NCI-H1436 treated with DMSO at 0.1 percent for 48 hours (cell line): ENCODE data around the gene CACNA2D3.

Experiments used
- DNase-seq: peaks from one replicate; lab custom pipeline; 2025; lab: John Stamatoyannopoulos, UW

The CACNA2D3 gene

GRCh38 chr3:54745843-54746242 lies 623.5 kb downstream of the CACNA2D3 start:
- no peak for DNase-seq

DNA sequence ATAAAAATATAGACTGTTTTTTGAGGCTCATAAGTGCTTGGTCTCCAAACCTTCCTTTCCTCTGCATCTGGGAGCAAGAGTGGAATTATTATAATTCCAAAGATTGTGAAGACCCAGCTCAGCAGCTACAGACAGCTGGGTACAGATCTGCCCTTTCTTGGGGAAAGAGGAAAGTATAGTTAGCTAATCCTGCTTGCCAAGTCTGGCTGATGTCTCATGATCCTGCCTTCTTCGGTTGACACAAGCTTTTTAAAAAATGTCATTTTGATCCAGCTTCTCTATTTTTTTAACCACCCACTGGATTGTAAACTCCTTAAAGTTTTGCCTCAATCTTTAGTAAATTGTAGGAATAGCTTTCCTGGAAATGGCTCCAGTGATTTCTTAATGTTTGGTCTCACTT lies 624.4 kb downstream of the CACNA2D3 start:
- DNase-seq: no peak

DNA sequence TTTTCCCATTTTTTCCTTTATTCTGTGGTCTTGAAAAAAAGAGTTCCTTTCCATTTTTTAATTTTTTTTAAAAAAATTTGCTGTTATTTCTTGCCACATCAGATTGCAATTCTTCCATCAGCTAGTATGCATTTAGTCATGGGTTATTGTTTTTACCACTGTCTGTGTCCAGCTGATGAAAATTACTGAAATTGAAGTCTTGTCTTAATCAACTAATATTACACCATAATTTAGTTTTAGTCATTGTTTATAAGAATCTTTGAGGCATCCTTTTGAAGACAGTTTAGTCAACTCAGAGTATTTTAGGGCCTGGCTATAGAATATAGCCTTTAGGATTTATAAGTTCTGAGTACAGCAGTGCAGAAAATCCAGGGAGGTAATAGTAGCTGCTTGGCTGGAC lies 633.4 kb downstream of the CACNA2D3 start:
- no peak for DNase-seq

GRCh38 chr3:54756330-54756731 lies 634.0 kb downstream of the CACNA2D3 start:
- DNase-seq: no peak

GRCh38 chr3:54758461-54758860 lies 636.1 kb downstream of the CACNA2D3 start:
- DNase-seq: no peak

- DNase-seq: no peak
Observed at GRCh38 chr3:54759166-54759565, 636.8 kb downstream of the CACNA2D3 start.

DNA sequence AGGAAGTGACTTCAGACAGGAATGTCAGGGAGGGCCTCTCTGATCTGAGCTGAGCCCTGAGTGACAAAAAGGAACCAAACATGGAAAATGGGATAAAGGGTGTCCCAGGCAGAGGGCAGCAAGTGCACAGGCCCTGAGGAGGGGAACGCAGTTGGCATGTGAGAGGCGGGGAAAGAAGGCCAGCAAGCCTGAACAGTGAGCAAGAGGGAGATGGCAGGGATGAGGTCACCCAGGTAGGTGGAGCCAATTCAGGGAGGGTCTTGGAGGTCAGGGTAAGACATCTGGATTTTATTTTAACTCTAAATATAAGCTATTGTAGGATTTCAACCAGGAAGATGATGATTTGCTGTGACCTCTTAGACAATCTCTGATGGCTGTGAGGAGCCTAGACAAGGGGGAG lies 637.8 kb downstream of the CACNA2D3 start:
- DNase-seq: no peak

DNA sequence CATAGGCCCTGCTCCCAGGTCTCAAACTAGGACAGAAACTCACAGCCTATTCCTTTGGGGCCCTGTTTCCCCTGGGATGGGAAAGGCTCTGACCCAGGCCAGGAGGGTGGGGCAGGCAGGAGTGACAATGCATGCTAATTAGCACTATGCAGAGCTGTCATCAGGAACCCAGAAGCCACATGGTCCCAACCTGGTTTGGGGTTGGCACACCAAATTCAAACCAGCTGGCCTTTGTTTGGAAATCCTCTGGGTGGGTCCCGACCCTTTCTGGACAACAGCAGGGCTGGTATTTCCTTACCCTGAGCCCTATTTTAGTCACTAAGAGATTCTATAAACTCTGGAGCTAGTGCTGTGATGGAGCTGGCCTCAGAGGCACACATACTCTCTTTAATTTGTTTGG lies 639.3 kb downstream of the CACNA2D3 start:
- no peak for DNase-seq

DNA sequence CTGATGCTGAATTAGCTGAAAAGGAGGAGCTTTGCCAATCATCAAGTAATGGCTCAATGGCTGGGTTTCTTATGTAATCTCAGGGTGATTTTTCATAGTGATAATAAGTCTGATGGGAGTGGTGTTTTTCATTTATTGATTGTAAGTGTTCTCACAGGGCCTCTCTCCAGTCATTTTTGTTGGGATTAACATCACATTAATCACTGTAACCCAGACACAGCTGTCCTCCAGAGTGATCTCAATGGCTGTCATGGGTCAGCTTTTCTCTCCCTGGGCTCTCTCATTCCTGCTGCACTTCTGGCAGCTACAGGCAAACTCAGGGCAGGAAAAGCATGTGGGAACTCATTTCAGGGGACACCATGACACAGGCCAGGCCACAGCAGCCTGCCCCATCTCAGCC lies 642.6 kb downstream of the CACNA2D3 start:
- no peak for DNase-seq

DNA sequence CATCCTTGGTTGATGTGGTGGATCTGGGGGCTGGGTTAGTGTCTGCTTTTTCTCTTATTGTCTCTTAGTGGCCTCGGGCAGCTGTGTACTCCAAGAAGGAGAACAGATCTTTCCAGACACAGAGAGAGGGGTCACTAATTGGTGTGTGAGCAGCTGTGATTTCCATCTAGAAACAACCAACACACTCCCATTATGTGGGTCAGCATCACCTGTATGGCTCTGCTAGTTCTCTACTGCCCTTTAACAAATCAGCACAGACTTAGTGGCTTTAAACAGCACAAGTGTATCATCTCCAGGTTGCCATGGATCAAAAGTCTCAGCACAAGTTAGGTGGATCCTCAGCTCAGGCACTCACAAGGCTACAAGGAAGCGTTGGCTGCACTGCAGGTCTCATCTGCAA lies 648.7 kb downstream of the CACNA2D3 start:
- DNase-seq: no peak

DNA sequence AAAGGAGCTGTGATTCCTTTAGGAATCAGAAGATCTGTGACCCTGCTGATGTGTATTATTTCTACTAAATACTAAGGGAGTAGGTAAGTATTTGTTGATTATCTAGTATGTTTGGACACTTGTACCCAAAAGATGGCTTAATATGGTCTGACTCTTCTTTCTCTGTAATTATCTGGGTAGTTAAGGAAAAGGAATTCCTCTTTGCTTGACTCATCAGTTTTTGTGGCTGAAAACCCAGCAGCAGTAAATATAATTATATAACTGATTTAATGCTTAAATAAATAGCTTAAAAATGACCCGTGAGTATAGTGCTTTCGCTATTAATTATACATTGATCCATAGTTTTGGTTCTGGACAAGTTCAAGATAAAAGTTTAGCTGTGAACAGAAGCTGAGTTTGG lies 649.7 kb downstream of the CACNA2D3 start:
- DNase-seq: no peak

DNA sequence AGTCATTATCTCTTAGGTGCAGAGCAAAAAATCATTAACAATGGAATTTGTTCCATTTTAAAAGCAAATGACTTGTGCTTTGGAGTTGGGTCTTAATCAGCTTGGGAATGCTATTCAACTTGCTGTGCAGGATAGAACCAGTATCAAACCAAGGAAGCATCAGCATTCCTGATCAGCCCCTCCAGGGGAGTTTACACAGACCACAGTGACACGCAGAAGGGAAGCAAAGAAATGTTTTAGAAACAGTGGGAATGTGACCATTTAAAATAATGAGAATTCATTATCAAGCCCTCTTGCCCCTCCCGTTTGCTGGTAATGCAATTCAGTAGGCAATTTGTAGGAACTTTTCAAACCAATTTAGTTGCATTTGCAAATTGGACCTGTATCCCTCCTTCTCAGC lies 650.4 kb downstream of the CACNA2D3 start:
- no peak for DNase-seq

DNA sequence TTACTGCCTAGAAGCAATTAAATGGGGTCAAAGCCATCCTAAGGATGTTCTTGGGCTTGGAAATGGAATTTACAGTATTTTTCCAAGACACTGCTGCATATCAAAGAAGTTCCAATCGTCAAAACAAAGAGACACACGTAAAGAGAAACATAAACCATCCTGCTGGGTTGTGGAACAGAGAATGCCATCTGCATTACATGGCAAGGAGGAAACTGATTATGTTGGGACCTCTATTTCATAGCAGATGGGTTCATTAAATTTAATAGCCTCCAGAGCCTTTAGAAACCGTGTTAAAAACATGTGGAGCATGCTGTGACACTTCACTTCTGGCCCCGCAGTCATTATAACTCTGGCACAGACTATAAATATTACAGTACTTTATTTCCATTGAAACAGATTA lies 650.9 kb downstream of the CACNA2D3 start:
- no peak for DNase-seq

- DNase-seq: no peak
Observed at GRCh38 chr3:54776601-54777000, 654.2 kb downstream of the CACNA2D3 start.

- DNase-seq: no peak
Observed at GRCh38 chr3:54777141-54777540, 654.8 kb downstream of the CACNA2D3 start.

GRCh38 chr3:54780336-54780735 lies 658.0 kb downstream of the CACNA2D3 start:
- no peak for DNase-seq

DNA sequence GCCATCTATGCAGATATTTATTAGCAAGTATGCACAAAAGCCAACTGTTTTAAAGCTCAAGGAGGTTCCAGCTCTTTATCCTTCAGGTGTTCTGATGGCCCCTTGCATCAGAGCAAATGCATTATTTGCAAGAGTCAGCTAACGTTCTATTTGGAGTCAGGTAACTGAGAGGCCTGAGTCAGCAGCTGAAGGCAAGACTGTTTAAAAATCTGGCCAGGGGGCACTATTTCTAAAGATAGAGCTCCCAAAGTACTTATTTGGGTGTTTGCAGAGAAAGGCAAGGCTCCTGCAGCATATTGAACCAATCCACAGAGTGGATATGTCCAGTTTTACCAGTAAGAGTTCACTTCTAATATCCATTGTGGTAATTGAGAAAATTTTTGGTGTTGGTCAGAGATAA lies 659.4 kb downstream of the CACNA2D3 start:
- no peak for DNase-seq

DNA sequence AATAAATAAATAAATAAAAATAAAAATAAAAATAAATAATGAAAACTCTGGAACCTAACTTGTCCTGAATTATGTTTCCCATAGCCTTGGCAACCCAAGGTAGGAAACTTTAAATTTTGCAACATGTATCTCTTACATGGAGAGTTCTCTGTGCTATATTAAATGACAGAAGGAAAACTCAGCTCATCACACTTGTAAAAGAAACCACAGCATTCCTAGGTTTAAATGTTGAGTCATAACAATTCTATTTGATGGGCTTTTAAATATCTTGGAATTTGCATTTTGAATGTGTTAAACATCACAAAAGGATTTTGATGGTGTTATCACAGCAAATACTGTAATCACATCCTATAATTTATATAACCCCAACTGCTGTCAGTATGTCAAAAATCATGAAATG lies 661.3 kb downstream of the CACNA2D3 start:
- no peak for DNase-seq

GRCh38 chr3:54784021-54784420 lies 661.7 kb downstream of the CACNA2D3 start:
- no peak for DNase-seq

- DNase-seq: no peak
Observed at GRCh38 chr3:54785976-54786375, 663.6 kb downstream of the CACNA2D3 start.

DNA sequence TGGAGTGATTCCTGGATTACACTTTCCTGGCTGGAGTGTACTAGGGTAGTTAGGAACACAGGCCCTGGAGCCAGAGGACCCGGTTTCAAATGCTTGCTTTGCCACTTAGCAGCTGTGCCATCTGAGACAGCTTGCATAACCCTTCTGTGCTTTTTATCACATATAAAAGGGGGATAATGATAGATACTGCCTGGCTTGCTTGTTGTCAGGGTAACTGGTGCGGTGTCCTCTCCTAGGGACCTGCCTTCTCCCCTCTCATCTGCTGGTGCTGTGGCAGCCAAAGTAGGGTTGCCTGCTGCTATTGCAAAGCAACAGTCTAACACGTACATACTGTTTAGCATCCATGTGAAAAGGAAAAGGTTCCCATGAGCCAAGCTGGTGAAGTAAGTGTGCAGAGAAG lies 667.7 kb downstream of the CACNA2D3 start:
- DNase-seq: no peak

- DNase-seq: no peak
Observed at GRCh38 chr3:54791501-54792156, 669.3 kb downstream of the CACNA2D3 start.

GRCh38 chr3:54792584-54792983 lies 670.2 kb downstream of the CACNA2D3 start:
- DNase-seq: no peak

- DNase-seq: no peak
Observed at GRCh38 chr3:54793171-54793570, 670.8 kb downstream of the CACNA2D3 start.

- DNase-seq: no peak
Observed at GRCh38 chr3:54797111-54797510, 674.8 kb downstream of the CACNA2D3 start.
